ENCODE data around the gene KIF5A.

KIF5A gene

DNA sequence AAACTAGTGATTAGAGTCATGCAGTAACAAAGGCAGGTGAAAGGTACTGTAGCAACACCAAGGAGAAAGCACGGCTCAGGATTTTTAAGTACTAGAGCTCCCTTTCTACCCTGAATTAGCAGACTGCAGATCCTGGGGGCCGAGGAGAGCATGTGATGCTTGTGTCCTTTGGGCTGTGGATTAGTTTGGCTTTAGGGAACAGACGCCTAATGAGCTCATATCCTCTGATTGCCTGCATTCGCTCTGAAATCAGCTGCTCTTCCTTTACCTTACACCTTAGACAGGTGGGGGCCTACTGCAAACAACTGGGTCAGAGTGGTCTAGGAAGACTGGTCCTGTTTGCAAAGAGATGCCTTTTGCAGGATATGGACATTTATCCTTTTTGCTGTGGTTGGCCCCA is 43.3 kb downstream of the KIF5A start:
- Histone ChIP-seq H3K9me2 (replicated peaks; ENCODE audit: control insufficient read depth, low read length) (no peaks in the 10 kb centered on the region), H3K4me1 (ENCODE audit: control insufficient read depth, low read length) (peaks cover 16% of the 10 kb centered on the region), H3K79me2 (ENCODE audit: control insufficient read depth, low read length) (peaks cover 16% of the 10 kb centered on the region), H3K9me3 (ENCODE audit: control insufficient read depth, insufficient read depth, low read length) (no peaks in the 10 kb centered on the region), H3F3A (ENCODE audit: control insufficient read depth, insufficient read depth) (no peaks in the 10 kb centered on the region), H3K27ac (ENCODE audit: low read depth, low read length) (no peak overlapping the region), H3K36me3 (ENCODE audit: control insufficient read depth, low read length) (peaks cover 5% of the 10 kb centered on the region), H3K27me3 (ENCODE audit: control insufficient read depth, low read length) (peaks cover 4% of the 10 kb centered on the region; the same call in 1 of the 2 replicates), H4K20me1 (ENCODE audit: control insufficient read depth, insufficient read depth, low read depth, low read length) (no peaks in the 10 kb centered on the region), H3K4me2 (ENCODE audit: low read length) (no peak overlapping the region), H3K4me3 (ENCODE audit: low read length) (no peak overlapping the region)
- no peak for TF ChIP-seq CTCF (IDR thresholded peaks at IDR 0.05; ENCODE audit: low read depth, low read length, poor library complexity, severe bottlenecking)

GRCh38 chr12:57600395-57600794 is 50.6 kb downstream of the KIF5A start:
- no peaks in the 10 kb centered on the region for H3K9me2 ChIP-seq (replicated peaks; ENCODE audit: control insufficient read depth, low read length)
- H3K4me1 ChIP-seq (ENCODE audit: control insufficient read depth, low read length), result peaks cover 2% of the 10 kb centered on the region; the same call in 1 of the 2 replicates
- no peak overlapping the region for H3K4me2 ChIP-seq (ENCODE audit: low read length)
- no peak for TF ChIP-seq CTCF (IDR thresholded peaks at IDR 0.05; ENCODE audit: low read depth, low read length, poor library complexity, severe bottlenecking)
- no peak for TF ChIP-seq EZH2phosphoT487 (IDR thresholded peaks at IDR 0.05; ENCODE audit: borderline replicate concordance, low read length)
- H3K36me3 ChIP-seq (ENCODE audit: control insufficient read depth, low read length), result peaks cover 16% of the 10 kb centered on the region
- H3K4me3 ChIP-seq (ENCODE audit: low read length), result no peak overlapping the region
- no peaks in the 10 kb centered on the region for H4K20me1 ChIP-seq (ENCODE audit: control insufficient read depth, insufficient read depth, low read depth, low read length)
- no peaks in the 10 kb centered on the region for H3K9me3 ChIP-seq (ENCODE audit: control insufficient read depth, insufficient read depth, low read length)
- H3K27me3 ChIP-seq (ENCODE audit: control insufficient read depth, low read length), result peaks cover 6% of the 10 kb centered on the region
- no peak overlapping the region for H3K27ac ChIP-seq (ENCODE audit: low read depth, low read length)
- no peaks in the 10 kb centered on the region for H3K79me2 ChIP-seq (ENCODE audit: control insufficient read depth, low read length)
- no peaks in the 10 kb centered on the region for H3F3A ChIP-seq (ENCODE audit: control insufficient read depth, insufficient read depth)

- no peak overlapping the region for H3K27ac ChIP-seq (ENCODE audit: low read depth, low read length)
- H4K20me1 ChIP-seq (ENCODE audit: control insufficient read depth, insufficient read depth, low read depth, low read length), result no peaks in the 10 kb centered on the region
- peaks cover 18% of the 10 kb centered on the region for H3K27me3 ChIP-seq (ENCODE audit: control insufficient read depth, low read length)
- H3K9me3 ChIP-seq (ENCODE audit: control insufficient read depth, insufficient read depth, low read length), result no peaks in the 10 kb centered on the region
- peaks cover 2% of the 10 kb centered on the region; the same call in 1 of the 2 replicates for H3K4me1 ChIP-seq (ENCODE audit: control insufficient read depth, low read length)
- H3K9me2 ChIP-seq (replicated peaks; ENCODE audit: control insufficient read depth, low read length), result no peaks in the 10 kb centered on the region
- TF ChIP-seq EZH2phosphoT487 (IDR thresholded peaks at IDR 0.05; ENCODE audit: borderline replicate concordance, low read length) (no peak), CTCF (IDR thresholded peaks at IDR 0.05; ENCODE audit: low read depth, low read length, poor library complexity, severe bottlenecking) (no peak)
- H3K4me3 ChIP-seq (ENCODE audit: low read length), result no peak overlapping the region
- H3K36me3 ChIP-seq (ENCODE audit: control insufficient read depth, low read length), result peaks cover 11% of the 10 kb centered on the region; the same call in 1 of the 2 replicates
- H3F3A ChIP-seq (ENCODE audit: control insufficient read depth, insufficient read depth), result no peaks in the 10 kb centered on the region
- no peak overlapping the region for H3K4me2 ChIP-seq (ENCODE audit: low read length)
- no peaks in the 10 kb centered on the region for H3K79me2 ChIP-seq (ENCODE audit: control insufficient read depth, low read length)
Observed at GRCh38 chr12:57602544-57602943, 52.7 kb downstream of the KIF5A start.
